Sigmoid colon (tissue), 7 donors: ENCODE results near the gene TMTC1. TPM values are rescaled to one million over a fixed set of nuclear protein-coding genes. Genes with fewer than 3 reads are reported as not detected.

Source experiments
- DNase-seq: peaks from one replicate; pipeline ENCODE4 v3.0.0-alpha.2; 2019
- H3K27ac ChIP-seq, 4 donors: fragments of 200-600 bp; sonication (generic); one replicate each; pipeline ENCODE4 v1.5.1; 2016 to 2019; ENCODE audit warnings: mild to moderate bottlenecking in 1 of 4
- H3K27me3 ChIP-seq, 3 donors: fragments of 200-600 bp; sonication (generic); one replicate each; pipeline ENCODE4 v1.5.1; 2019; ENCODE audit warnings: mild to moderate bottlenecking in 1 of 3
- H3K36me3 ChIP-seq, 4 donors: fragments of 200-600 bp; sonication (generic); one replicate each; pipeline ENCODE4 v1.5.1; 2016 to 2019
- H3K4me1 ChIP-seq, 4 donors: fragments of 200-600 bp; sonication (generic); one replicate each; pipeline ENCODE4 v1.5.1; 2017 to 2019
- H3K4me3 ChIP-seq, 4 donors: fragments of 200-600 bp; sonication (generic); one replicate each; pipeline ENCODE4 v1.5.1; 2017 to 2019; ENCODE audit warnings: mild to moderate bottlenecking in 2 of 4, moderate library complexity in 1 of 4
- H3K9me3 ChIP-seq, 4 donors: fragments of 200-600 bp in 3 of 4; sonication (generic) in 3 of 4; one replicate each; pipeline versions ENCODE4 v1.5.1 to v1.6.1; 2013 to 2019
- CTCF ChIP-seq, 4 experiments: fragments of 450-650 bp in 3 of 4; fragments of 200-600 bp in 1 of 4; IDR thresholded peaks; one replicate each; pipeline ENCODE4 v1.5.1; 2016 to 2019; ENCODE audit warnings: antibody characterized with exemption in 4 of 4, mild to moderate bottlenecking in 3 of 4, moderate library complexity in 2 of 4
- EP300 ChIP-seq, 4 donors: sonication (generic); formaldehyde crosslinking; IDR thresholded peaks; one replicate each; pipeline ENCODE4 v1.6.1; 2017; ENCODE audit warnings: antibody characterized with exemption in 4 of 4
- POLR2A ChIP-seq, 2 donors: fragments of 450-650 bp; IDR thresholded peaks; one replicate each; pipeline ENCODE4 v1.6.1; 2016; ENCODE audit warnings: antibody characterized with exemption in 2 of 2, mild to moderate bottlenecking in 2 of 2, moderate library complexity in 2 of 2
- POLR2AphosphoS5 ChIP-seq, 4 donors: sonication (generic); formaldehyde crosslinking; IDR thresholded peaks; one replicate each; pipeline ENCODE4 v1.6.1; 2017; ENCODE audit warnings: antibody characterized with exemption in 4 of 4
- WGBS, 2 donors: extraction: QIAGEN DNeasy Blood & Tissue Kit; methylation state at CpG; one replicate each; pipeline ENCODE4 v1.1.7; 2013; 5-methylcytosine and 5-hydroxymethylcytosine counted together
- intact Hi-C: fragments of 100-400 bp; cut with DNase I; formaldehyde crosslinking; loops from one replicate; pipeline ENCODE4 v1.15.1; 2023
- polyA plus RNA-seq, 3 donors: library from polyadenylated mRNA; stranded (reverse); fragments of 200-250 nt; gene quantifications; one replicate each; pipeline ENCODE4 v1.2.3, GENCODE V29; 2013
- total RNA-seq, 4 donors: library from RNA; depleted of rRNA; stranded (reverse); fragments of >200 nt; gene quantifications; one replicate each; pipeline ENCODE4 v1.1.0, GENCODE V29; 2016
- donor health status: healthy with polysubstance abuse.
- donor health status: Bipolar disorder and iron deficiency.
- donor health status: healthy.

Gene TMTC1
- total and polyA plus RNA-seq, 7 donors: 0.46 to 77.5 (median 61.5) TPM

GRCh38 chr12:29547864-29548263 lies 235.9 kb downstream of the TMTC1 start:
- WGBS, 2 donors: 87 to 93% methylated on average over 2 of the region's 2 CpGs
- H3K27me3 ChIP-seq: no peaks in the 10 kb centered on the region
- intact Hi-C loops: no loop called here
- no peak overlapping the region for H3K4me3 ChIP-seq
- TF ChIP-seq POLR2AphosphoS5 (IDR thresholded peaks at IDR 0.05): no peak
- no peak for DNase-seq
- H3K27ac ChIP-seq: peak overlapping the region in 1 of 4 donors; percentile 49
- H3K9me3 ChIP-seq: no peaks in the 10 kb centered on the region
- H3K36me3 ChIP-seq: no peaks in the 10 kb centered on the region
- peaks cover 0 to 18% (median 0%) of the 10 kb centered on the region in 4 donors for H3K4me1 ChIP-seq

- Histone ChIP-seq H3K27me3 (no peaks in the 10 kb centered on the region), H3K4me3 (no peak overlapping the region), H3K27ac (peak overlapping the region in 2 of 4 donors; percentile 8 to 49), H3K4me1 (peaks cover 0 to 13% (median 0%) of the 10 kb centered on the region in 4 donors), H3K9me3 (no peaks in the 10 kb centered on the region), H3K36me3 (no peaks in the 10 kb centered on the region)
- no peak for DNase-seq
- intact Hi-C loops: no loop called here
- WGBS, 2 donors: 36 to 55% methylated on average over 4 of the region's 4 CpGs
- TF ChIP-seq EP300 (IDR thresholded peaks at IDR 0.05) (no peak), POLR2AphosphoS5 (IDR thresholded peaks at IDR 0.05) (peak in 1 of 4 donors; percentile 7)
Observed at GRCh38 chr12:29547151-29547632, 236.6 kb downstream of the TMTC1 start.

- Histone ChIP-seq H3K4me3 (no peak overlapping the region), H3K27me3 (no peaks in the 10 kb centered on the region), H3K4me1 (peaks cover 0 to 13% (median 0%) of the 10 kb centered on the region in 4 donors), H3K27ac (peak overlapping the region in 1 of 4 donors; percentile 49), H3K36me3 (no peaks in the 10 kb centered on the region), H3K9me3 (no peaks in the 10 kb centered on the region)
- TF ChIP-seq POLR2A (IDR thresholded peaks at IDR 0.05): no peak
- TF ChIP-seq CTCF (IDR thresholded peaks at IDR 0.05): no peak
- TF ChIP-seq POLR2AphosphoS5 (IDR thresholded peaks at IDR 0.05): no peak
- no peak for TF ChIP-seq EP300 (IDR thresholded peaks at IDR 0.05)
- WGBS, 2 donors: 74 to 76% methylated on average over 2 of the region's 2 CpGs
- intact Hi-C loops: no loop called here
- DNase-seq: no peak
Observed at GRCh38 chr12:29546000-29546399, 237.7 kb downstream of the TMTC1 start.

GRCh38 chr12:29545102-29545467 lies 238.7 kb downstream of the TMTC1 start:
- Histone ChIP-seq H3K9me3 (no peaks in the 10 kb centered on the region), H3K4me3 (no peak overlapping the region), H3K27me3 (no peaks in the 10 kb centered on the region), H3K36me3 (no peaks in the 10 kb centered on the region), H3K4me1 (peaks cover 0 to 13% (median 0%) of the 10 kb centered on the region in 4 donors), H3K27ac (no peak overlapping the region)
- intact Hi-C loops: no loop called here
- no peak for TF ChIP-seq EP300 (IDR thresholded peaks at IDR 0.05)
- no peak for TF ChIP-seq CTCF (IDR thresholded peaks at IDR 0.05)
- no peak for TF ChIP-seq POLR2AphosphoS5 (IDR thresholded peaks at IDR 0.05)
- no peak for TF ChIP-seq POLR2A (IDR thresholded peaks at IDR 0.05)
- 79 to 88% methylated on average over 4 of the region's 4 CpGs for WGBS, 2 donors
- no peak for DNase-seq

- Histone ChIP-seq H3K36me3 (no peaks in the 10 kb centered on the region), H3K27me3 (no peaks in the 10 kb centered on the region), H3K4me3 (no peak overlapping the region), H3K4me1 (peaks cover 0 to 13% (median 0%) of the 10 kb centered on the region in 4 donors), H3K27ac (no peak overlapping the region), H3K9me3 (no peaks in the 10 kb centered on the region)
- DNase-seq: no peak
- 79 to 80% methylated on average over 6 of the region's 6 CpGs for WGBS, 2 donors
- TF ChIP-seq POLR2AphosphoS5 (IDR thresholded peaks at IDR 0.05) (no peak), CTCF (IDR thresholded peaks at IDR 0.05) (no peak), EP300 (IDR thresholded peaks at IDR 0.05) (no peak)
- intact Hi-C loops: no loop called here
Observed at GRCh38 chr12:29544428-29545101, 239.2 kb downstream of the TMTC1 start.
